ENCODE data around the gene ZNF592.
"Not testable (repeated sequence)": the region's sequence is repeated elsewhere in the genome, so short reads cannot be mapped to it uniquely, and the experiment has no call there.

ZNF592 gene

GRCh38 chr15:84747416-84748273 is 747 bp upstream of the ZNF592 start:
- DNase-seq: peak; percentile 86

GRCh38 chr15:84749111-84749991 is 959 bp downstream of the ZNF592 start:
- peak; percentile 70 for DNase-seq

GRCh38 chr15:84750583-84751092 is 2.2 kb downstream of the ZNF592 start:
- no peak for DNase-seq

- not testable (repeated sequence) for DNase-seq
Observed at GRCh38 chr15:84751721-84752120, 3.3 kb downstream of the ZNF592 start.

- no peak for DNase-seq
Observed at GRCh38 chr15:84752195-84752594, 3.8 kb downstream of the ZNF592 start.

GRCh38 chr15:84752700-84753099 is 4.3 kb downstream of the ZNF592 start:
- no peak for DNase-seq

GRCh38 chr15:84754889-84755288 is 6.5 kb downstream of the ZNF592 start:
- DNase-seq: not testable (repeated sequence)

GRCh38 chr15:84755736-84756527 is 7.5 kb downstream of the ZNF592 start:
- DNase-seq: no peak

- no peak for DNase-seq
Observed at GRCh38 chr15:84759018-84759417, 10.6 kb downstream of the ZNF592 start.

GRCh38 chr15:84760219-84760618 is 11.8 kb downstream of the ZNF592 start:
- DNase-seq: no peak

GRCh38 chr15:84761607-84762131 is 13.3 kb downstream of the ZNF592 start:
- DNase-seq: no peak

- no peak for DNase-seq
Observed at GRCh38 chr15:84762840-84763572, 14.6 kb downstream of the ZNF592 start.

- DNase-seq: no peak
Observed at GRCh38 chr15:84764585-84764984, 16.2 kb downstream of the ZNF592 start.

- DNase-seq: no peak
Observed at GRCh38 chr15:84764989-84765388, 16.6 kb downstream of the ZNF592 start.

- DNase-seq: no peak
Observed at GRCh38 chr15:84765675-84766074, 17.3 kb downstream of the ZNF592 start.

- no peak for DNase-seq
Observed at GRCh38 chr15:84766461-84767035, 18.2 kb downstream of the ZNF592 start.

- peak; percentile 8 for DNase-seq
Observed at GRCh38 chr15:84772031-84772430, 23.6 kb downstream of the ZNF592 start.

GRCh38 chr15:84772467-84772866 is 24.1 kb downstream of the ZNF592 start:
- DNase-seq: no peak

- no peak for DNase-seq
Observed at GRCh38 chr15:84773716-84774115, 25.3 kb downstream of the ZNF592 start.

GRCh38 chr15:84775867-84776449 is 27.6 kb downstream of the ZNF592 start:
- peak; percentile 36 for DNase-seq

- DNase-seq: peak; percentile 35
Observed at GRCh38 chr15:84778194-84778593, 29.8 kb downstream of the ZNF592 start.
